ENCODE data around the gene CDPF1. TPM values are rescaled to one million over a fixed set of nuclear protein-coding genes. Genes with fewer than 3 reads are reported as not detected.

Gene CDPF1
- total and polyA plus RNA-seq, 2 experiments from 2014 or later, result 10.1 to 14.5 TPM

DNA sequence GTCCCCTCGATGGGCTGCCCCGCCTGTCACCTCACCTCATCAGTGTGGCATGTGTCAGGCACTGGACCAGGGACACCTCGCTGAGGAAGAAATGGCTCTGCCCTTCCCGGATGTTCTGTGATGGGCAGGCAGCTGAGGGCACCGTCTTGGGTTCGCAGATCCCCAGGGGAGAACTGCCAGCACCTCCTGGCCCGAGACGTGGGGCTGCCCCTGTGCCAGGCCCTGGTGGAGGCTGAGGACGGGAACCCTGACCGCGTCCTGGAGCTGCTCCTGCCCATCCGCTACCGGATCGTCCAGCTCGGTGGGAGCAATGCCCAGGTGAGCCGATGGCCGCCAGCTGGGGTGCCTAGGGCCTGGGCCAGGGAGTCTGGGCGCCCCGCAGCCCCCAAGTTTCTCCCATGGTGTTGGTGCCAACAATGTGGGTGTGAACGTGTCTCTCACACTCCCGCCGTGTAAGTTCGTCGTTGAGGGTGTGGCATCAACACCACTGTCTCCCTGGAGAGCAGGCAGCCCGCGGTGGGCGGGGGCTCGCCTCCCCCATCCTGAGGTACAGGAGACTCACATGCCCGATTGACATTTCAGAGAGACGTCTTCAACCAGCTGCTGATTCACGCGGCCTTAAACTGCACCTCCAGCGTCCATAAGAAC lies 39.3 kb upstream of the CDPF1 start (continued):
- no peak for TF ChIP-seq ZNF331 (CRISPR knock-in tag; IDR thresholded peaks at IDR 0.05; ENCODE audit: low read depth)
- TF ChIP-seq, protein P1, sequence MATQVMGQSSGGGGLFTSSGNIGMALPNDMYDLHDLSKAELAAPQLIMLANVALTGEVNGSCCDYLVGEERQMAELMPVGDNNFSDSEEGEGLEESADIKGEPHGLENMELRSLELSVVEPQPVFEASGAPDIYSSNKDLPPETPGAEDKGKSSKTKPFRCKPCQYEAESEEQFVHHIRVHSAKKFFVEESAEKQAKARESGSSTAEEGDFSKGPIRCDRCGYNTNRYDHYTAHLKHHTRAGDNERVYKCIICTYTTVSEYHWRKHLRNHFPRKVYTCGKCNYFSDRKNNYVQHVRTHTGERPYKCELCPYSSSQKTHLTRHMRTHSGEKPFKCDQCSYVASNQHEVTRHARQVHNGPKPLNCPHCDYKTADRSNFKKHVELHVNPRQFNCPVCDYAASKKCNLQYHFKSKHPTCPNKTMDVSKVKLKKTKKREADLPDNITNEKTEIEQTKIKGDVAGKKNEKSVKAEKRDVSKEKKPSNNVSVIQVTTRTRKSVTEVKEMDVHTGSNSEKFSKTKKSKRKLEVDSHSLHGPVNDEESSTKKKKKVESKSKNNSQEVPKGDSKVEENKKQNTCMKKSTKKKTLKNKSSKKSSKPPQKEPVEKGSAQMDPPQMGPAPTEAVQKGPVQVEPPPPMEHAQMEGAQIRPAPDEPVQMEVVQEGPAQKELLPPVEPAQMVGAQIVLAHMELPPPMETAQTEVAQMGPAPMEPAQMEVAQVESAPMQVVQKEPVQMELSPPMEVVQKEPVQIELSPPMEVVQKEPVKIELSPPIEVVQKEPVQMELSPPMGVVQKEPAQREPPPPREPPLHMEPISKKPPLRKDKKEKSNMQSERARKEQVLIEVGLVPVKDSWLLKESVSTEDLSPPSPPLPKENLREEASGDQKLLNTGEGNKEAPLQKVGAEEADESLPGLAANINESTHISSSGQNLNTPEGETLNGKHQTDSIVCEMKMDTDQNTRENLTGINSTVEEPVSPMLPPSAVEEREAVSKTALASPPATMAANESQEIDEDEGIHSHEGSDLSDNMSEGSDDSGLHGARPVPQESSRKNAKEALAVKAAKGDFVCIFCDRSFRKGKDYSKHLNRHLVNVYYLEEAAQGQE (IDR thresholded peaks at IDR 0.05; ENCODE audit: unreplicated experiment), result no peak

DNA sequence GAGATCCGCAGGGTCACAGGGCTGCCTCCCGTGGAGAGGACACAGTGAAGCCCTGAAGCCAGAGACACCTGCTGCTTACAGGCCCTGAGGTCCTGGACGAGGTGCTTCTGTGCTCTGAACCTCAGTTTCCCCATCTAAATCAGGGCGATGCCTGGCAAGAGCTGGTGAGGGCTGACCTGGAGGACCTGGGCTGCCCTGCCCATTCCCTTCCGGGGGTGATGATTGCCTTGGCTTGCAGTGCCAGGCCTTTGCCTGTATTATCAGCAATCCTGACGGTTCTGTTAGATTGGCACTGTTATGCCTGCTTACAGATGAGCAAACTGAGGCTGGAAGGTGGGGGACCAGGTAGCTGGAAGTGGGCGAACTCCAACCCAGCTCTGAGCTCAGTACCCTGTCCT lies 38.8 kb upstream of the CDPF1 start:
- ATAC-seq, result no peak

More for the DNA sequence above, 38.8 kb upstream of the CDPF1 start:
- no peaks in the 10 kb centered on the region for H3K4me1 ChIP-seq (ENCODE audit: insufficient read depth)
- H3F3A ChIP-seq (replicated peaks; ENCODE audit: low read depth), result no peaks in the 10 kb centered on the region
- H2AFZ ChIP-seq, result no peak overlapping the region
- Mint-ChIP-seq H3K9me3 (no peaks in the 10 kb centered on the region; the same call in 2 of the 3 replicates), H3K27ac (no peak overlapping the region), H3K4me3 (no peak overlapping the region), H3K36me3 (ENCODE audit: low read depth) (peaks cover 29% of the 10 kb centered on the region), H3K27me3 (ENCODE audit: insufficient read depth, low read depth, poor library complexity) (peaks cover 7% of the 10 kb centered on the region), H3K4me1 (no peaks in the 10 kb centered on the region)
- H3K9me2 ChIP-seq (ENCODE audit: insufficient read depth), result no peaks in the 10 kb centered on the region
- no peak overlapping the region for H3K27ac ChIP-seq (ENCODE audit: low read depth)
- H3K4me2 ChIP-seq, result no peak overlapping the region
- no peaks in the 10 kb centered on the region for H3K27me3 ChIP-seq (ENCODE audit: insufficient read depth)
- TF ChIP-seq EZH2phosphoT487 (IDR thresholded peaks at IDR 0.05; ENCODE audit: unreplicated experiment) (no peak), CTCF (conservative IDR thresholded peaks at IDR 0.05; ENCODE audit: low read depth in 2 of 2) (no peak), EZH2 (IDR thresholded peaks at IDR 0.05; ENCODE audit: low read depth, unreplicated experiment) (no peak), ZNF331 (CRISPR knock-in tag; IDR thresholded peaks at IDR 0.05; ENCODE audit: low read depth) (no peak), CREB1 (CRISPR knock-in tag; IDR thresholded peaks at IDR 0.05; ENCODE audit: low read depth) (no peak)
- no peak for DNase-seq (ENCODE audit: low spot score)
- no peaks in the 10 kb centered on the region for H3K79me2 ChIP-seq (replicated peaks; ENCODE audit: insufficient read depth)
- H4K20me1 ChIP-seq (replicated peaks; ENCODE audit: insufficient read depth), result no peaks in the 10 kb centered on the region
- H3K4me3 ChIP-seq, result no peak overlapping the region
- H3K36me3 ChIP-seq (ENCODE audit: insufficient read depth), result peaks cover 5% of the 10 kb centered on the region; the same call in 1 of the 2 replicates

All from GM23338 (cell line).